HCT116 (cell line): ENCODE measurements around the gene GNG2. TPM values are rescaled to one million over a fixed set of nuclear protein-coding genes. Genes with fewer than 3 reads are reported as not detected.

Source experiments
- ATAC-seq: fragments of 200-7000 bp; cut with Tn5 transposase; 2 replicates; pipeline ENCODE4 v1.9.1; 2020; ENCODE audit warnings: mild to moderate bottlenecking, moderate library complexity
- BruUV-seq: library from RNA; stranded (reverse); fragments of 400-500 nt; replicated peaks from 2 replicates; lab custom pipeline; 2021; lab: Mats Ljungman, UMichigan
- CTCF ChIA-PET: fragments of 300-600 bp; sonication (Branson Sonifier 250); formaldehyde crosslinking; loops from one replicate; lab custom pipeline; 2021; ENCODE audit warnings: antibody characterized with exemption; lab: Charles Lee
- POLR2A ChIA-PET: fragments of 300-600, 350-600 bp; sonication (Branson Sonifier 250); formaldehyde crosslinking; loops from one replicate; lab custom pipeline; 2021; ENCODE audit warnings: antibody characterized with exemption; lab: Charles Lee
- RAD21 ChIA-PET, 2 experiments: fragments of 300-600 bp; sonication (Branson Sonifier 250); formaldehyde crosslinking; loops; one replicate each; lab custom pipeline; 2023; ENCODE audit warnings: low total read pairs in 2 of 2; ENCODE audit not compliant: uncharacterized antibody in 2 of 2, unreplicated experiment in 2 of 2, low non-redundant PET in 1 of 2; lab: Charles Lee
- DNase-seq: peaks from one replicate; pipeline ENCODE4 v3.0.0-alpha.2; 2010; ENCODE audit warnings: low read depth, low spot score
- H2AFZ ChIP-seq: fragments of 200-600 bp; shearing (Covaris generic), sonication (generic); 2 replicates; pipeline ENCODE4 v1.6.1; 2017; ENCODE audit warnings: low read depth, mixed run types, mixed read lengths, antibody characterized with exemption, low read length; ENCODE audit not compliant: poor library complexity, severe bottlenecking
- H3K27ac ChIP-seq: 2 replicates; pipeline ENCODE4 v1.5.1; 2012; ENCODE audit warnings: low read depth, low read length
- H3K27me3 ChIP-seq: fragments of 200-600 bp; sonication (generic); 2 replicates; pipeline ENCODE4 v1.6.1; 2016; ENCODE audit warnings: mixed run types, low read length, mixed read lengths; ENCODE audit not compliant: insufficient read depth
- H3K36me3 ChIP-seq, 2 experiments: fragments of 200-500 bp in 1 of 2; fragments of 200-600 bp in 1 of 2; sonication (Bioruptor generic) in 1 of 2; sonication (generic) in 1 of 2; 2 replicates each; pipeline versions ENCODE4 v1.5.1 to v1.6.1; 2014 to 2016; ENCODE audit warnings: low read length in 2 of 2, inconsistent platforms in 1 of 2, mixed read lengths in 1 of 2, mixed run types in 1 of 2; ENCODE audit not compliant: insufficient read depth in 2 of 2, control insufficient read depth in 1 of 2
- H3K4me1 ChIP-seq, 2 experiments: fragments of 200-600 bp in 1 of 2; sonication (generic) in 1 of 2; 2 replicates each; pipeline versions ENCODE4 v1.5.1 to v1.6.1; 2012 to 2017; ENCODE audit warnings: low read length in 2 of 2, inconsistent platforms in 1 of 2, mild to moderate bottlenecking in 1 of 2, mixed read lengths in 1 of 2, mixed run types in 1 of 2, moderate library complexity in 1 of 2; ENCODE audit not compliant: insufficient read depth in 2 of 2, control insufficient read depth in 1 of 2
- H3K4me2 ChIP-seq: fragments of 200-600 bp; sonication (generic); 2 replicates; pipeline ENCODE4 v1.6.1; 2017; ENCODE audit warnings: mixed run types, low read length, mixed read lengths
- H3K4me3 ChIP-seq, 2 experiments: fragments of 200-600 bp in 1 of 2; sonication (generic) in 1 of 2; replicated peaks in 1 of 2; 2 replicates each; pipeline ENCODE4 v1.5.1; 2011 to 2016; ENCODE audit warnings: low read length in 2 of 2, control low read depth in 1 of 2, low read depth in 1 of 2, mild to moderate bottlenecking in 1 of 2, mixed read lengths in 1 of 2, mixed run types in 1 of 2
- H3K79me2 ChIP-seq: fragments of 200-600 bp; sonication (generic); 2 replicates; pipeline ENCODE4 v1.6.1; 2017; ENCODE audit warnings: mild to moderate bottlenecking, mixed run types, low read length, moderate library complexity, mixed read lengths; ENCODE audit not compliant: insufficient read depth
- H3K9ac ChIP-seq: fragments of 200-600 bp; sonication (generic); 2 replicates; pipeline ENCODE4 v1.6.1; 2016; ENCODE audit warnings: low read length, mixed read lengths
- H3K9me2 ChIP-seq: fragments of 200-600 bp; sonication (generic), shearing (Covaris generic); 2 replicates; pipeline ENCODE4 v1.6.1; 2017; ENCODE audit warnings: mixed run types, mild to moderate bottlenecking, moderate library complexity; ENCODE audit not compliant: insufficient read depth
- H3K9me3 ChIP-seq, 2 experiments: fragments of 200-500 bp in 1 of 2; fragments of 200-600 bp in 1 of 2; sonication (Bioruptor generic) in 1 of 2; sonication (generic) in 1 of 2; 2 replicates each; pipeline ENCODE4 v1.6.1; 2014 to 2017; ENCODE audit warnings: low read length in 2 of 2, mixed read lengths in 2 of 2, inconsistent platforms in 1 of 2, low read depth in 1 of 2, mild to moderate bottlenecking in 1 of 2, mixed run types in 1 of 2, moderate library complexity in 1 of 2; ENCODE audit not compliant: control insufficient read depth in 1 of 2, insufficient read depth in 1 of 2
- H4K20me1 ChIP-seq: fragments of 200-600 bp; sonication (generic), shearing (Covaris generic); 2 replicates; pipeline ENCODE4 v1.6.1; 2017; ENCODE audit warnings: mixed run types, mild to moderate bottlenecking, moderate library complexity; ENCODE audit not compliant: insufficient read depth
- CBX3 ChIP-seq: IDR thresholded peaks from 2 replicates; pipeline ENCODE4 v1.6.1; 2012; ENCODE audit warnings: low read depth
- ELF1 ChIP-seq: IDR thresholded peaks from 2 replicates; pipeline ENCODE4 v1.6.1; 2012; ENCODE audit warnings: low read depth, borderline replicate concordance
- EZH2 ChIP-seq: fragments of 200-600 bp; sonication (generic); IDR thresholded peaks from 2 replicates; pipeline ENCODE4 v1.6.1; 2017; ENCODE audit warnings: antibody characterized with exemption, mixed run types
- EZH2phosphoT487 ChIP-seq: fragments of 200-600 bp; IDR thresholded peaks from 2 replicates; pipeline ENCODE4 v1.6.1; 2018; ENCODE audit warnings: antibody characterized with exemption, borderline replicate concordance
- POLR2A ChIP-seq: IDR thresholded peaks from 2 replicates; pipeline ENCODE4 v1.7.0; 2011; ENCODE audit warnings: borderline replicate concordance; ENCODE audit not compliant: insufficient read depth, insufficient read length; ENCODE audit errors: extremely low read depth
- REST ChIP-seq: IDR thresholded peaks from 2 replicates; pipeline ENCODE4 v1.6.1; 2012; ENCODE audit warnings: low read depth
- TCF7L2 ChIP-seq: IDR thresholded peaks from 2 replicates; pipeline ENCODE4 v1.7.0; 2011; ENCODE audit warnings: borderline replicate concordance, inconsistent platforms; ENCODE audit not compliant: insufficient read depth, insufficient read length; ENCODE audit errors: extremely low read depth
- ZBTB33 ChIP-seq: IDR thresholded peaks from 2 replicates; pipeline ENCODE4 v1.6.1; 2011; ENCODE audit warnings: mild to moderate bottlenecking, low read length, moderate library complexity; ENCODE audit not compliant: insufficient replicate concordance; ENCODE audit errors: extremely low read depth
- ZFX ChIP-seq: fragments of 450-650 bp; IDR thresholded peaks from 2 replicates; pipeline ENCODE4 v1.6.1; 2017
- ZNF274 ChIP-seq: fragments of 200-500 bp; sonication (Bioruptor generic); IDR thresholded peaks from 2 replicates; pipeline ENCODE4 v1.6.1; 2014; ENCODE audit warnings: mild to moderate bottlenecking, low read depth, low read length, inconsistent platforms
- intact Hi-C: fragments of 100-400 bp; cut with micrococcal nuclease; formaldehyde crosslinking; loops from 2 replicates; pipeline ENCODE4 v1.10.0; 2022
- total RNA-seq: library from RNA; stranded (reverse); gene quantifications from one replicate; pipeline ENCODE4 v1.2.1, GENCODE V29; 2021; ENCODE audit not compliant: unreplicated experiment

Gene GNG2
- total RNA-seq, 1 experiment from 2014 or later: 0.74 TPM

- TF ChIP-seq REST (no peak), ELF1 (no peak), ZBTB33 (no peak)
- TF ChIP-seq, all 23 proteins: peak for 0
Measured at GRCh38 chr14:51852541-51852940, 7.9 kb upstream of the GNG2 start (continued).

GRCh38 chr14:51855234-51855633, 5.2 kb upstream of the GNG2 start:
- Histone ChIP-seq H3K4me2 (no peak overlapping the region), H3K36me3 (no peaks in the 10 kb centered on the region), H3K9ac (no peak overlapping the region), H2AFZ (no peak overlapping the region), H4K20me1 (no peaks in the 10 kb centered on the region)
- ChIA-PET POLR2A (no interaction called here), CTCF (no interaction called here)
- ATAC-seq (no peak), DNase-seq (no peak)
- TF ChIP-seq EZH2: no peak
- no peak for TF ChIP-seq REST
- TF ChIP-seq EZH2phosphoT487: no peak
- TF ChIP-seq ZNF274: no peak
- TF ChIP-seq ZBTB33: no peak
- TF ChIP-seq POLR2A: no peak
- TF ChIP-seq ZFX: no peak
- TF ChIP-seq CBX3: no peak
- TF ChIP-seq TCF7L2: no peak
- TF ChIP-seq, all 23 proteins: peak for 0
- Histone ChIP-seq H3K9me2 (no peaks in the 10 kb centered on the region), H3K9me3 (no peaks in the 10 kb centered on the region), H3K4me3 (no peak overlapping the region), H3K79me2 (no peaks in the 10 kb centered on the region), H3K4me1 (no peaks in the 10 kb centered on the region; a peak in 1 of 4 replicates), H3K27me3 (no peaks in the 10 kb centered on the region), H3K27ac (no peak overlapping the region)
- intact Hi-C loops: no loop called here
- RAD21 ChIA-PET: no interaction called here
- no TSS peak for BruUV-seq
